Upper lobe of right lung (tissue), 1 donor: ENCODE measurements around the gene EBI3. TPM values are rescaled to one million over a fixed set of nuclear protein-coding genes. Genes with fewer than 3 reads are reported as not detected.

Experiments used
- ATAC-seq: fragments of 200-7000 bp; cut with Tn5 transposase; one replicate; pipeline ENCODE4 v1.9.1; 2020; ENCODE audit warnings: mild to moderate bottlenecking, moderate library complexity
- DNase-seq: peaks from one replicate; pipeline ENCODE4 v3.0.0-alpha.2; 2020
- H3K27ac ChIP-seq: fragments of 200-600 bp; one replicate; pipeline ENCODE4 v1.8.0; 2022
- H3K27me3 ChIP-seq: fragments of 200-600 bp; one replicate; pipeline ENCODE4 v1.8.0; 2022; ENCODE audit warnings: mild to moderate bottlenecking
- H3K36me3 ChIP-seq: fragments of 200-600 bp; one replicate; pipeline ENCODE4 v1.8.0; 2022
- H3K4me1 ChIP-seq: fragments of 200-600 bp; one replicate; pipeline ENCODE4 v1.8.0; 2022
- H3K4me3 ChIP-seq: fragments of 200-600 bp; one replicate; pipeline ENCODE4 v1.8.0; 2022; ENCODE audit warnings: mild to moderate bottlenecking
- H3K9me3 ChIP-seq: fragments of 200-600 bp; one replicate; pipeline ENCODE4 v1.8.0; 2022
- CTCF ChIP-seq: fragments of 200-600 bp; IDR thresholded peaks from one replicate; pipeline ENCODE4 v1.8.0; 2022; ENCODE audit warnings: antibody characterized with exemption
- intact Hi-C: fragments of 100-400 bp; cut with DNase I; formaldehyde crosslinking; loops from one replicate; pipeline ENCODE4 v1.11.0; 2022
- total RNA-seq: library from RNA; stranded (reverse); fragmentation: NEBNext Ultra II Directional; extraction: Animal tissue kit (Norgen Biotek cat#: 25700); gene quantifications from one replicate; pipeline ENCODE4 v1.2.1, GENCODE V29; 2021
- donor health status: DM: no; HTN: yes; CAD: no; lungs with severe emphysema.

EBI3 gene
- total RNA-seq, 1 donor from 2014 or later, result 2.0 TPM

- no peak for DNase-seq
- no peak for TF ChIP-seq CTCF
These were observed 35.0 kb upstream of the EBI3 start for GRCh38 chr19:4194353-4194752.

GRCh38 chr19:4196009-4196408, 33.3 kb upstream of the EBI3 start:
- intact Hi-C loops, result no loop called here
- no peak overlapping the region for H3K27ac ChIP-seq
- TF ChIP-seq CTCF, result no peak

More at GRCh38 chr19:4194353-4194752, 35.0 kb upstream of the EBI3 start:
- no peak for ATAC-seq
- no peaks in the 10 kb centered on the region for H3K9me3 ChIP-seq
- H3K27ac ChIP-seq, result no peak overlapping the region
- H3K4me3 ChIP-seq, result no peak overlapping the region
- H3K27me3 ChIP-seq, result peaks cover 59% of the 10 kb centered on the region
- no peaks in the 10 kb centered on the region for H3K4me1 ChIP-seq
- H3K36me3 ChIP-seq, result no peaks in the 10 kb centered on the region
- intact Hi-C loops, result no loop called here

GRCh38 chr19:4196587-4197148, 32.7 kb upstream of the EBI3 start:
- intact Hi-C loops, result no loop called here
- ATAC-seq, result no peak
- Histone ChIP-seq H3K27ac (no peak overlapping the region), H3K4me3 (no peak overlapping the region), H3K9me3 (no peaks in the 10 kb centered on the region), H3K4me1 (no peaks in the 10 kb centered on the region), H3K36me3 (no peaks in the 10 kb centered on the region), H3K27me3 (peaks cover 60% of the 10 kb centered on the region)
- no peak for TF ChIP-seq CTCF
- DNase-seq, result no peak

More at GRCh38 chr19:4196009-4196408, 33.3 kb upstream of the EBI3 start:
- Histone ChIP-seq H3K4me3 (no peak overlapping the region), H3K9me3 (no peaks in the 10 kb centered on the region), H3K27me3 (peaks cover 65% of the 10 kb centered on the region), H3K36me3 (no peaks in the 10 kb centered on the region), H3K4me1 (no peaks in the 10 kb centered on the region)
- DNase-seq (no peak), ATAC-seq (no peak)

- H3K4me1 ChIP-seq, result no peaks in the 10 kb centered on the region
- DNase-seq (no peak), ATAC-seq (no peak)
- H3K36me3 ChIP-seq, result no peaks in the 10 kb centered on the region
- H3K27ac ChIP-seq, result no peak overlapping the region
- no peak overlapping the region for H3K4me3 ChIP-seq
- TF ChIP-seq CTCF, result no peak
- peaks cover 60% of the 10 kb centered on the region for H3K27me3 ChIP-seq
- intact Hi-C loops, result no loop called here
- H3K9me3 ChIP-seq, result no peaks in the 10 kb centered on the region
These were observed 32.1 kb upstream of the EBI3 start for GRCh38 chr19:4197228-4197624.

GRCh38 chr19:4197625-4198466, 31.5 kb upstream of the EBI3 start:
- no peak for DNase-seq
- no peak for TF ChIP-seq CTCF

More at GRCh38 chr19:4197625-4198466, 31.5 kb upstream of the EBI3 start:
- Histone ChIP-seq H3K27ac (no peak overlapping the region), H3K4me1 (no peaks in the 10 kb centered on the region), H3K4me3 (no peak overlapping the region), H3K27me3 (peaks cover 60% of the 10 kb centered on the region), H3K36me3 (no peaks in the 10 kb centered on the region), H3K9me3 (no peaks in the 10 kb centered on the region)
- intact Hi-C loops, result no loop called here
- no peak for ATAC-seq
